Progenitor cell of endocrine pancreas (in vitro differentiated cells): ENCODE measurements around the gene SIPA1L3. TPM values are rescaled to one million over a fixed set of nuclear protein-coding genes. Genes with fewer than 3 reads are reported as not detected.
A peak's percentile ranks its signal among the peaks of the same experiment; 100 is the strongest.

ENCODE experiments used
- DNase-seq: peaks from one replicate; pipeline ENCODE4 v3.0.0; 2021; ENCODE audit warnings: low spot score; ENCODE audit not compliant: unreplicated experiment
- H3K27ac Mint-ChIP-seq: 2 replicates; pipeline ENCODE4 v1.8.0; 2021; ENCODE audit warnings: mild to moderate bottlenecking, moderate library complexity, mixed read lengths
- H3K27me3 Mint-ChIP-seq: 2 replicates; pipeline ENCODE4 v1.8.0; 2021; ENCODE audit warnings: mixed read lengths
- H3K36me3 Mint-ChIP-seq: 2 replicates; pipeline ENCODE4 v1.8.0; 2022; ENCODE audit warnings: mixed read lengths; ENCODE audit not compliant: insufficient read depth
- H3K4me1 Mint-ChIP-seq: 2 replicates; pipeline ENCODE4 v1.8.0; 2021; ENCODE audit warnings: low read depth, mixed read lengths
- H3K4me3 Mint-ChIP-seq: 2 replicates; pipeline ENCODE4 v1.8.0; 2021; ENCODE audit warnings: low read depth, mild to moderate bottlenecking, moderate library complexity, mixed read lengths
- H3K9me3 Mint-ChIP-seq: 2 replicates; pipeline ENCODE4 v1.8.0; 2021; ENCODE audit warnings: low read depth, mixed read lengths
- CTCF ChIP-seq: fragments of 200-600 bp; sonication (generic); IDR thresholded peaks from one replicate; pipeline ENCODE4 v1.5.0; 2021; ENCODE audit warnings: antibody characterized with exemption, mild to moderate bottlenecking; ENCODE audit not compliant: unreplicated experiment
- total RNA-seq: library from RNA; stranded (reverse); gene quantifications from 2 replicates; pipeline ENCODE4 v1.2.1, GENCODE V29; 2021

The SIPA1L3 gene
- total RNA-seq, 1 donor from 2014 or later: 132 TPM

DNA sequence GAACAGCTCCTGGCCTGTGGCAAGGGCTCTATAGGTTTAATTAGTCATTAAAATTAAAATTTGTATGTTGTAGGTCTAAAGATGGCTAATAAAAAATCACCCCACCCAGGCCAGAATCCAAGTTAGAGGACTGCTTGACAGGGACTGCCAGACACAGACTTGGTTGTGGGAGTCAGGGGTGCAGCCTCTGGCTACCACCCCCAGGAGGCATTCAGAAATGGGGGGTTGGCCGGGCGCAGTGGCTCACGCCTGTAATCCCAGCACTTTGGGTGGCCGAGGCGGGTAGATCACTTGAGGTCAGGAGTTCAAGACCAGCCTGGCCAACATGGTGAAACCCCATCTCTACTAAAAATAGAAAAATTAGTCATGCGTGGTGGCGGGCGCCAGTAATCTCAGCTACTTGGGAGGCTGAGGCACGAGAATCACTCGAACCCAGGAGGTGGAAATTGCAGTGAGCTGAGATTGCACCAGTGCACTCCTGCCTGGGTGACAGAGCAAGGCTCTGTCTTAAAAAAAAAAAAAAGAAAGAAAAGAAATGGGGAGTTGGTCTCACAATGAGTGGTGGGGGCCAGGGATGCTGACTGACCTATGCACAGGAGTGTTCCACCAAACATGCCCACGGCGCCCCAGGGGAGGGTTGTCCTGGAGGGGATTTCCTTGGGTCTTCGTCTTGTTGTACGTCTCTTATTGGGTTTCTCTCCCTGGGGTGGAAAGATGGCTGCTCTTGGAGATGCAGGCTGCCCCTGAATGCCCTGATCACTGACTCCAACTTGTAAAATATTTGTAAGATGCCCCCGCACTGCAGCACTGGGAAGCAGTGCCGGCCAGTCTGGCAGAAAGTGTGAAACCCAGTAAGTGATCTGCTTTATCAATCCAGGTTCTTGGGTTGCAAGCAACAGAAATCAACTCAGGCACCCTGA is 68.8 kb downstream of the SIPA1L3 start:
- DNase-seq: no peak
- H3K27ac Mint-ChIP-seq: no peak overlapping the region
- peaks cover 18% of the 10 kb centered on the region for H3K36me3 Mint-ChIP-seq
- TF ChIP-seq CTCF: no peak
- no peak overlapping the region for H3K4me3 Mint-ChIP-seq
- peaks cover 12% of the 10 kb centered on the region for H3K4me1 Mint-ChIP-seq
- no peaks in the 10 kb centered on the region for H3K27me3 Mint-ChIP-seq
- peaks cover 9% of the 10 kb centered on the region for H3K9me3 Mint-ChIP-seq

DNA sequence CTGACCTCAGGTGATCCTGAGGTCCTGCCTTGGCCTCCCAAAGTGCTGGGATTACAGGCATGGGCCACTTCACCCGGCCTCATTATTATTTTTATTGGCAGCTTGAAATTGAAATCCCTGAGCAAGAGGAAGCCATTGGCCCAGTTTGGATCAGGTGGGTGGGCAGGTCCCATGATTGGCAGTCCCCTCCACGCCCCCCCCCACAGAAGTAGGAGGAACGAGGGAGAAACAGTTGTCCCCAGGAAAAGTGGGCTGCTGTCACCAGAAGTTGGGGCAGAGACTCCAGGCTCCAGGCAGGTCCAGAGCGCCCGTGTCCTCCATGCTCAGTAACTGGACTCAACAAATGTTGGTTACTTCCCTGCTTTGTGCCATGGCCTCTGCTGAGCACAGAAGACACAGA is 70.4 kb downstream of the SIPA1L3 start:
- Mint-ChIP-seq H3K36me3 (peaks cover 8% of the 10 kb centered on the region), H3K4me1 (peaks cover 24% of the 10 kb centered on the region), H3K4me3 (no peak overlapping the region), H3K9me3 (no peaks in the 10 kb centered on the region), H3K27ac (peak overlapping the region; percentile 20), H3K27me3 (no peaks in the 10 kb centered on the region)
- no peak for TF ChIP-seq CTCF
- DNase-seq: no peak

- no peaks in the 10 kb centered on the region for H3K9me3 Mint-ChIP-seq
- DNase-seq: no peak
Observed at GRCh38 chr19:37977992-37978391, 71.0 kb downstream of the SIPA1L3 start.

GRCh38 chr19:37979547-37980082 is 72.6 kb downstream of the SIPA1L3 start:
- H3K27ac Mint-ChIP-seq: peak overlapping the region; percentile 54
- peaks cover 24% of the 10 kb centered on the region for H3K4me1 Mint-ChIP-seq
- H3K36me3 Mint-ChIP-seq: peaks cover 4% of the 10 kb centered on the region
- H3K4me3 Mint-ChIP-seq: no peak overlapping the region
- TF ChIP-seq CTCF: no peak
- no peak for DNase-seq
- H3K27me3 Mint-ChIP-seq: no peaks in the 10 kb centered on the region
- no peaks in the 10 kb centered on the region for H3K9me3 Mint-ChIP-seq

More at GRCh38 chr19:37977992-37978391, 71.0 kb downstream of the SIPA1L3 start:
- Mint-ChIP-seq H3K36me3 (peaks cover 8% of the 10 kb centered on the region), H3K27me3 (no peaks in the 10 kb centered on the region), H3K4me1 (peaks cover 24% of the 10 kb centered on the region), H3K4me3 (no peak overlapping the region), H3K27ac (peak overlapping the region; percentile 20)
- no peak for TF ChIP-seq CTCF

- no peak for TF ChIP-seq CTCF
Observed at GRCh38 chr19:37980419-37981170, 73.6 kb downstream of the SIPA1L3 start.

More at GRCh38 chr19:37980419-37981170, 73.6 kb downstream of the SIPA1L3 start:
- Mint-ChIP-seq H3K27me3 (no peaks in the 10 kb centered on the region), H3K27ac (peak overlapping the region; percentile 73), H3K4me3 (no peak overlapping the region), H3K36me3 (peaks cover 1% of the 10 kb centered on the region), H3K9me3 (no peaks in the 10 kb centered on the region), H3K4me1 (peaks cover 24% of the 10 kb centered on the region)
- DNase-seq: no peak
